M059J (cell line): ENCODE measurements around the gene PGLYRP1. TPM values are rescaled to one million over a fixed set of nuclear protein-coding genes. Genes with fewer than 3 reads are reported as not detected.

Experiments used
- DNase-seq: peaks from one replicate; pipeline ENCODE4 v3.0.0-alpha.2; 2012; ENCODE audit warnings: low read depth
- total RNA-seq: library from RNA; depleted of rRNA; stranded (reverse); fragments of >200 nt; shearing (Covaris generic); gene quantifications from 2 replicates; pipeline ENCODE4 v1.2.3, GENCODE V29; 2014

The PGLYRP1 gene
- total RNA-seq, 1 experiment from 2014 or later = not detected

DNA sequence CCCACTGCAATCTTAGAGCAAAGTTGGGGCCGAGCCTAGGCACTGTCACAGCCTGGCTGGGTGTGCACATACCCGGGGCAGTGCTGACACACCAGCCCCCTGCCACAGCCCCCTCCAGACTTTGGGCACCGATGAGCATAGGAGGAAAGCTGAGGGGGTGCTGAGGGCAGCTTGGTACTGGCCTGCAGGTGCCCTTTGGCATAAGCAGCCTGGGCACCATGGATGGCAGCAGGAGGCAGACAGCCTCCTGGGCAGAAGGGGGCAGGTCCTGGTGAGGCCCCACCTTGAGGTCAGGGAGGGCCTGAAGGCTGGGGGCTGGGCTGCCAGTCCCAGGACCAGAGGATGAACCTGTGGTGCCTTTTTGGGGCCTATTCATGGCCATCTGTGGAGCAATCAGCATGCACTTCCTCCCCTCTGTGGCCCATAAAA, 9.8 kb upstream of the PGLYRP1 start:
- DNase-seq = no peak

DNA sequence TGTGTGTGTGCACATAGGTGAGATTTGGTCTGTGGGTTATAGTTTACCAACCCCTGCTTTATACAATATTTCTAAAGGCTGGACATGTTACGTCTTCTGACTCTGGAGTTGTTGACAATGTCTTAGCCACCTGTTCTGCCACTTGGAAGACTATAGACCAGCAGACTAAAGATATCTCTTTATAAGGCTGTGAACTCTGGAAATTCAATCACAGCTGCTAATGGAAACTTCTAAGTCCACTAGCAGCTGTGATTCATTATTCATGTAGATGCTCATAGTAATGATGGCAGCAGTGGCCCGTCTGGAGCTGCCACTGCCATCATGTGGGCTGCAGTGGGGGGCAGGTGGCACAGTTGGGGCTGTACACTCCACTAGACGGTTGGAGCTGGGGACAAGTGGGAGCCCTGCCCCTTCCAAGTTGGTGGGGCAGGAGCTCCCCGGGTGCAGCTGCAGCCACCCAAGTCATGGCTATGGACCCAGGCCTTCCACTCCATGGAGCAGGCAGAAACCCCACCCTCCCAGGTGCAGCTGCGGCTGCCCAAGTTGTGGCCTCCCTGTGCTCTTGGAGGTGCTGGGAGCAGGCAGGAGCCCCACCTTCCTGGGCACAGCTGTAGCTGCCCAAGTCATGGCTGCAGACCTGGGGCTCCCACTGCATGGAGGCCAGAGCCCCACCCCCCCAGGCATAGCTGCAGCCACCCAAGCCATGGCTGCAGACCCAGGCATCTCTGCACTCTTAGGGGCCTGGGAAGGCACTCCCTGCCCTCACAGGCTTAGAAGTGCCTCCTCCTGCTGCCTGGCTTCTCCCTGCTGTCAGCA, 9.1 kb upstream of the PGLYRP1 start:
- DNase-seq = no peak

DNA sequence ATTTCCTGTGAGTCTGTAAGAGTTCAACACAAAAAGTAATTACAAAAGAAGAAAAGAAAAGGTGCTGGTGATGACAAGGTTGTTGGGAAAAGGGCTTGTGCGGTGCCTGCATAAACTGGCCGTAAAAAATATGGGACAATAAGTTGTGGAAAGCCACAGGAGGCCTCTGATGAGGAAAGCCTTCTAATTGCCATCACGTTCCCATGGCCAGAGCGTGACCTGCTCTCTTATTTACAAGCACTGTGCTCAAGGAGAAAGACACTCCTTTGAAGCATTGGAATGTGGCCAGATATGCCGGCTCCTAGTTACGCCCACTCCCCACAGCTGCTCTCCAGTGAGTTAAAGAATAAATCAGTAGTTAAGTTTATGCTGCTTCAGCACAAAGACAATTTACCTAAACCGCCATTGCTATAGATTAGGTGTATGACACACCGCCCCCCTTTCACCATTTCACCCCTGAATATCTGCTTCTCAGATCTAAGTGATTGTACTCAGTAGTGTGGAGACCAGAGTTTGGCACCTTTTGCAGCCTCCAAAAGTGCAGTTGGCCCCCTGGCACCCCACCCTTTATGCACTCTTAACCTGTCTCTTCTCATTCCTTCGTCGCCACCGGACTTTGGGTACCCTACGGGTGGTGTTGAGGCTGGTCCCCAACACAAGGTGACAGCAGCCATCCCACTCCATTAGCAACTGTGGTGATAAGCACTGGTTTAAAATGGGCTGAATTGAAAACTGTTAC, 8.1 kb upstream of the PGLYRP1 start:
- no peak for DNase-seq

DNA sequence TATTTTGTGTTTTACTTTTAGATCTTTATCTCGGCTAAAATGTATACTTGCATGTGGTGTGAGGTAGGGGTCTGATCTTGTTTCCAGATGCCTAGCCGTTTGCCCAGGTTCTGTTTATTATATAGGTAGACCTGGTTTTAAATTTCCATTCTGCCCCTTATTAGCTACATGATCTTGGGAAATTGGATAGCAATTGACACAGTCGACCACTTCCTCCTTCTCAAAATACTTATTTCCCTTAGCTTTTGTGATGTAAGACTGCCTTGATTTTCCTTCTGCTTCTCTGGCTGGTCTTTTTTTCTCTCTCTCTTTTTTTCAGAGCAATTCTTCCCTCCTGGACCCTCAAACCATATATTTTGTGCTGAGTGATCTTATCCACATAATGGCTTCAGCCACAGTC, 3.0 kb upstream of the PGLYRP1 start:
- no peak for DNase-seq

DNA sequence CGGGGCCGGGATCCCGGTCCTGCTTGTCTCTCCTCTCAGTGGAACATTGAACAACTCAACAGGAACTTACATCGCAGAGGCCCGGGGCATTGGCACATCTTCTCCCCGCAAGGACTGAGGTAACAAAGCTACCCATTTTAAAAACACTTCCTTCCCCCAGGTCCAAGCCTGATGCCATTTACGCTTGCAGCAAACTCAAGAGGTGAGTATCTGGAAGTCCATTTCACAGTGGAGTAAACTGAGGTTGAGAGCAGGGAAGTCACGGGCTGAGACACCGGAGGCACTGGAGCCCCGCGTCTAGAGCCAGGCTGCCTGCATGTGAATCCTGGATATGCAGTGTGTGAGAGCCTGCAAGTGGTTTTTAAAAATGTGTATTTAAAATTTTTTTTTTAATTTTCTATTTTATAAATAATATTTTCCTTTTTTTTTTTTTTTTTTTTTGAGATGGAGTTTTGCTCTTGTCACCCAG, 492 bp upstream of the PGLYRP1 start:
- no peak for DNase-seq

DNA sequence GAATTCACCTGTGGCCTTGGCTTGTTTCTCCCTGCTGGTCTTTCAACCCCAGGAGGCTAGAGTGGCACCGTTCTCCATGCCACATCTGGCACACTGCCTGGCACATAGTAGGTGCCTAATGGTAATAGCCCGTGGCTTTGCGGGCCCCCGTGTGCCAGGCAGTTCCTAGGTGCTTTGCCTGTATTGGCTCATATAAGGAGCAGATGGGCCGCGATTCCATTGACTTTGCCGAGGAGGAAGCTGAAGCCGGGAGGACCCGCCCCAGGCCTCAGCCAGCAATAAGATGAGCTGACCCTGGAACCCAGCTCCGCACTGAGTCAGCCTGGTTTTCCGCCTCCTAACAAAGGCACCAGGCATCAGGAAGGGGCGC, 807 bp downstream of the PGLYRP1 start:
- no peak for DNase-seq

DNA sequence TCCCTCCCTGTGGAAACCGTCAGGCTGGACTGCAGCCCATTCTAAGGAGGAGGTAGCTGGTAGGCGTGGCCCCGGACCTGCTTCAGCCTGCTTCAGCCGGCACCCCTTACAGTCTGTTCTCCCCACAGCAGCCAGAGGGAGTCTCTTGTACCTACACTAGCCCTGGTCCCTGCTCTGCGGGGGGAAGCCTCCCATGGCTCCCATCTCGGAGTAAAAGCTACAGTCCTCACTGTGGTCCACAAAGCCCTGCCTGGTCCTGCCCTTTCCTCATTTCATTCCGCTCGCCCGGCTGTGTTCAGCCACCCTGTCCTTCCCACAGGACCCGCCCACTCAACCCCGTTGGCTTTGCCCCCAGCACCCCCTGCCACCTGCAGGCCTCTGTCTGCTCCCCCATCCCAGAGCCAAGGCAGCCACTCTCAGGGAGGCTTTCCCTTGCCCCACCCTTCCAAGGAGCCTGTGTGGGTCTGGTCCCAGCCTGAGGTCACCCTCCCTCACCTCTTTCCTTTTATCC, 1.3 kb downstream of the PGLYRP1 start:
- DNase-seq = no peak

DNA sequence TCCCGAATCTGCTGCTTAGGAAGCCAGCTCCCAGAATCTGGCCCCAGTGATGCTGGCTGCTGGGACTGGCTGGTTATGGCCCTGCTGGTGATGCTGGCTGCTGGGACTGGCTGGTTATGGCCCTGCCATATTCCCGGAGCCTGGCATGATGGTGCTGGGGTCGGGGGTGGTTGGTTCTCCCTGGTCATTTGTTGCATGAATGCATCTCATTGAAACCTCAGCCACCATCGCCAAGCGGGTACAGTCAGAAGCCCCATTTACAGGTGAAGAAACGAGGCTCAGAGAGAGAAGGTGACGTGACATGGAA, 2.1 kb downstream of the PGLYRP1 start:
- DNase-seq = no peak

DNA sequence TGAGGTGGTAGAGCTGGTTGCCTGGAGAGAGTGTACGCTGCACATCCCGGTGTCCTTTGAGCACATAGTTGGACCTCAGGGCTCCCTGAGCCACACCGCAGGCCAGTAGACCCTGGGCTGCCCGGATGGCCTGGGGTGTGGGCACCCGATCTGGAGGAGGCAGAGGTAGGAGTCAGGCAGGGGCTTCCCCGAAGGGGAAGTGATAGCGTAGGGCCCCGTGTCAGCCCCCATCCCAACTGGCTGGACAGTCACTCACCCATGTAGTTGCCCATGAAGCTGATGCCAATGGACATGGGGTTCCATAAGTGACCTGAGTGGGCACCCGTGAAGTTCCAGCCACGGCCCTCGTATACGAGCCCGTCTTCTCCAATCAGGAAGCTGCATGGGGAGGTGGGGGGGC, 3.6 kb downstream of the PGLYRP1 start:
- DNase-seq = no peak

DNA sequence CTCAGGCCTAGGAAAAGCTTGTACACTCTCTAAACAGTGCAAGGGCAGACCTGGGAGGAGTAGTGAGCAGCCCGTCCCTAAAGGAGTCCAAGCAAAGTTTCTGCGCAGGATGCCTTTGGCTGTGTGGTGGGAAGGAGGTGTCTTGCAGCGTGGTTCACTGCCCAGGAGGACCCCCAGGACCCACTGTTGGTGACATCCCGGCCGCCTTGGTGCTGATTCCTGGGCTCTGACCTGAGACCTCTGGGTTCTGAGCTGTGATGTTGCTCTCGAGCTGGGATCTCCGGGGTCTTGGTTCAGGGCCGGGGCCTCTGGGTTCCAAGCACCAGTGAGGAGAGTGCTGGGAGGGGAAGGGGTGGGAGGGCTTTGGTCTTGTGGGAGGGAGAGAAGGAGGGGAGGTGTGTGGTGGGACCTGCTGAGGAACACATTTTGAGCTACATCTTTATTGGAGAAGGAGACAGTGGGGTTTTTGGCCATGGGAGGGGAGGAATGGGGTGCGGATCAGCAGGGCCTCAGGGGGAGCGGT, 4.1 kb downstream of the PGLYRP1 start:
- no peak for DNase-seq

DNA sequence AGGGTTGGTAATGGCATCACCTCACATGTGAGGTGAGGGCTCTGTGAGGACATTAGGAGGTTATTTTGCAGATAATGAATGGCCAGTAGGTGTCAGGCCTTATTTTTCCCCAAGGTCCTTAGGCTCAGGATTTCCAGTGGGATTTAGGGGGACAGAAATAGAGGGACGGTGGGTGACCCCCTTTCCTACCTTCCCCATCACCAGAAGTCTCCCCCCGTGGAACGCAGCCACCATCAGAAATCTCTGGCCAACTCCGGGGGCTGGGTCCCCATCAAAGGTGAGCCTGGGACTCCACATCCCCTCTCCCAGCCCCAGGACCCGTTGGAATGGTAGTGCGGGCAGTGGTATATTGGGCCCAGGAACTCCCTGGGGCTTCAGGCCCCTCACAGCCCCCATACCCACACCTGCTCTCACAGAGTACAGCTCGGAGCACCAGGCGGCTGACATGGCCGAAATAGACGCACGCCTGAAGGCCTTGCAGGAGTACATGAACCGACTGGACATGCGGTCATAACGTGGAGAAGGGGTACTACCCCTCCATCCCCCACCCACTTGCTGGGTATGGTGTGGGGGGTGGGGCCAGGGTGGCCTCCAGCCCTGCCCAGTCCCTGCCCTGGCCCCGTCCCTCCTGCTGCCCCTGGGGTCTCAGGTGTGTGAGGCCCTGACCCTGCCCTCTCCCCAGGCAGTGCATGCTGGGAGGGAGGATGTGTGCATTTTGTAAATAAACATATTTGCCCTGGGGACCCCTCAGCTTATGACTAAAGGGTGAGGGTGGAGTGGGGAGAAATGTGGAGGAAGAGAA, 4.8 kb downstream of the PGLYRP1 start:
- DNase-seq = no peak

DNA sequence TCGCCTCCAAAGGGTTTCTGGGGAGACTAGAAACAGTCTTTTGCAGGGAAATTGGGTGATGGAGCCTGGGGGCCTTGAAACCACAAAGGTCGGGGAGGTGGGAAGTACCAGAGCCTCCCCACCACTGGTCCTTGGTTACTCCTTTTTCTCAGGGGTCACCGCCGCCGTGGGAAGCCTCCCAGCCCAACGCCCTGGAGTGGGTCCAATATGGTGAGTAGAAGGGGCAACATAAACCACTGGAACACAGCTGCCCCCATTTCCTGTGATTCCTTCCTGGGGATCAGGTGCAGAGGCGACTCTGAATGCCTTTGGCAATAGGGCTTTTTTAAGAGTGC, 5.8 kb downstream of the PGLYRP1 start:
- no peak for DNase-seq

DNA sequence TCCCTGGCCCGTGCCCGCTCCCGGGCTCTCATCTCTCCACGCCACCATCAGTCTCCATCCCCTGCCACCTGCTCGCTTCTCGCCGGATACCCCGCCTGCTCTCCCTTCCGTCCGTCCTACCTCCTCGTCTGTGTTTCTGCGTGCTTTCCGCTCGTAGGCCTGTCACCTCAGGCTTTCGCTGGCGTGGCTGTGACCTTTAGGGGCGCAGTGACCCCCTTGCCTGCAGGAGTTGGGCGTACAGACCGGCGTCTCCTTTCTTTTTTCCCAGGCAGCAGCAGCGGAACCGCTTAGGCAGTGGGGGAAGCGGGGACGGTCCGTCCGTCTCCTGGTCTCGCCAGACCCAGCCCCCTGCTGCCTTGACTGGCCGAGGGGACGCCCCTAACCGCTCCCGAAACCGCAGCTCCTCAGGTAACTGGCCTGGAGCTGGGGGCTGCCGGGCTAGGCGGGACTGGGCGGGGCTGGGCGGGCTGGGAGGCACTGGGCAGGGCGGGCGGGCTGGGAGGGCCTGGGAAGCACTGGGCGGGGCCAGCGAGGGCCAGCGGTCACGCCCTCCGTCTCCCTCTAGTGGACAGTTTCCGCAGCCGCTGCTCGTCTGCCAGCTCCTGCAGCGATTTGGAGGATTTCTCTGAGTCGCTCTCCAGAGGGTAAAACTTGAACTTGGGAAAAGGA, 6.3 kb downstream of the PGLYRP1 start:
- peak; percentile 75 for DNase-seq

DNA sequence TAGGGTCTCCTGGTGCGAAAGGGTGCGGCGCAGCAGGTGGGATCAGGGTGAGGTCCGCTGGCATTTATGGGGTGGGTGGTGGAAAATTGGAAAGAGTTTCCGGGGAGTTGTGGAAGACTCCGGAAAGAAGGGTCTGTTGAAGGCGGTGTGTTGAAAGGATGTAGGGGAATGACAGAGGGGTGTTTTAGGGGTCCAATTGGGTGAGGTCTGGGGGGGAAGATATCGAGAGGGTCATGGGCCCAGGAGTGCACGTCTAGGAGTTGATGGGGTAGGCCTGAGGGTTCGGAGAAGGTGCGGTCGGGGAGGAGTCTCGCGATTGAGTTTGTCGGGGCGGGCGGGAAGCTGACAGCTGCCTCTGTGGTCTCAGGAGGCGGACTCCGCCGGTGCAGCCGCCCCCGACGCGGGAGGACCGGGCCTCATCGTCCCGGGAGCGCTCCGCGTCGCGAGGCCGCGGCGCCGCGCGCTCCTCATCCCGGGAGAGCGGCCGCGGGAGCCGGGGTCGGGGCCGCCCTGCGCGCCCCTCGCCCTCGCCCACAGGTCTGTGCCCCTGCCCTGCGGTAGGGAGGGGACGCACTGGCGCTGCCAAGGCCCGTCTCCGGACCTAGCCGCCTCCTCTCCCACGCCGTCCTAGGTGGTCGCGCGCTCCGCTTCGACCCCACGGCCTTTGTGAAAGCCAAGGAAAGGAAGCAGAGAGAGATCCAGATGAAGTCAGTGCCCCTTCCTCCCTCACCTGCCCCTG, 7.0 kb downstream of the PGLYRP1 start:
- DNase-seq = no peak

DNA sequence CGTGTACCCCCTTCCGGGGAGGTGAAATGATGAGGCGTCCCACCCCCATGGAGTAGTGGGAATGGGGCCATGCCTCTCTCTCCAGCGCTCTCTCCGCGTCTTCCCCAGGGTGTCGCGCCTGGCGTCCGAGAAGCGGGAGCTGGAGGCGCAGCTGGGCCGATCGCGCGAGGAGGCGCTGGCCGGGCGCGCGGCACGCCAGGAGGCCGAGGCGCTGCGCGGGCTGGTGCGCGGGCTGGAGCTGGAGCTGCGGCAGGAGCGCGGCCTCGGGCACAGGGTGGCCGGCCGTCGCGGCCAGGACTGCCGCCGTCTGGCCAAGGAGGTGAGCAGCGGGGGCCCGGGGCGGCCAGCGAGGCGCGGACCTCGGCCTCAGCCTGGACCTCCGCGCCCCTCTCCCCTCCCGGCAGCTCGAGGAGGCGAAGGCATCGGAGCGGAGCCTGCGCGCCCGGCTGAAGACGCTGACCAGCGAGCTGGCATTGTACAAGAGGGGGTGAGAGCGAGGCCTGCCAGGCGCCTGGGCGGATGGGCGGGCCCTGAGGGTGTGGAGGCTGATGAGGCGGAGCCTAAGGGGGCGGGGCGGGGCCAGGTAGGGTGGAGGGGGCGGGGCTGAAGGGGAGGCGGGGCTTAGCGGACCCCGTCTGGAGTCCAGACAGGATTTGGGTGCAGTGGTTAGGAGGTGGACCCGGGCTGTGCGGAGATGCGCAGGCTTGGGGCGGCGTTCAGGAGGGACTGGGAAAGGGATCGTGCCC, 7.7 kb downstream of the PGLYRP1 start:
- peak; percentile 64 for DNase-seq

DNA sequence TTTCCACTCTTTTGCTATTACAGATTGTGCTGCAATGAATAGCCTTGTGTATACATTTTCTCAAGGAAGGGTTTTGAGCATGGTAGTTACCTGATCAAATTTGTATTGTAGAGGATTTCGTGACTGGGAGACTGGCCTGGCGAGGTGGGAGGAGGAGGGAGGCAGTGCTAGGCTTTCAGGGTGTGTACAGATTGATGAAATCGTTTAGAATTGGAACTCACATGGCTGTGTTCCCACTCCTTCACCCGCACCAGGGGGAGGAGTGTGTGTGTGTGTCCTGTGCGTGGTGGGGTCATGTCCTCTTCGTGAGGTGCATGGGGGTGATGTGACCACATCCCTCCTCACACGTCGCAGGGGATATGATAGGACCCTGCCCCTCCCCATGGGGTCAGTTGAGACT, 8.3 kb downstream of the PGLYRP1 start:
- DNase-seq = no peak

DNA sequence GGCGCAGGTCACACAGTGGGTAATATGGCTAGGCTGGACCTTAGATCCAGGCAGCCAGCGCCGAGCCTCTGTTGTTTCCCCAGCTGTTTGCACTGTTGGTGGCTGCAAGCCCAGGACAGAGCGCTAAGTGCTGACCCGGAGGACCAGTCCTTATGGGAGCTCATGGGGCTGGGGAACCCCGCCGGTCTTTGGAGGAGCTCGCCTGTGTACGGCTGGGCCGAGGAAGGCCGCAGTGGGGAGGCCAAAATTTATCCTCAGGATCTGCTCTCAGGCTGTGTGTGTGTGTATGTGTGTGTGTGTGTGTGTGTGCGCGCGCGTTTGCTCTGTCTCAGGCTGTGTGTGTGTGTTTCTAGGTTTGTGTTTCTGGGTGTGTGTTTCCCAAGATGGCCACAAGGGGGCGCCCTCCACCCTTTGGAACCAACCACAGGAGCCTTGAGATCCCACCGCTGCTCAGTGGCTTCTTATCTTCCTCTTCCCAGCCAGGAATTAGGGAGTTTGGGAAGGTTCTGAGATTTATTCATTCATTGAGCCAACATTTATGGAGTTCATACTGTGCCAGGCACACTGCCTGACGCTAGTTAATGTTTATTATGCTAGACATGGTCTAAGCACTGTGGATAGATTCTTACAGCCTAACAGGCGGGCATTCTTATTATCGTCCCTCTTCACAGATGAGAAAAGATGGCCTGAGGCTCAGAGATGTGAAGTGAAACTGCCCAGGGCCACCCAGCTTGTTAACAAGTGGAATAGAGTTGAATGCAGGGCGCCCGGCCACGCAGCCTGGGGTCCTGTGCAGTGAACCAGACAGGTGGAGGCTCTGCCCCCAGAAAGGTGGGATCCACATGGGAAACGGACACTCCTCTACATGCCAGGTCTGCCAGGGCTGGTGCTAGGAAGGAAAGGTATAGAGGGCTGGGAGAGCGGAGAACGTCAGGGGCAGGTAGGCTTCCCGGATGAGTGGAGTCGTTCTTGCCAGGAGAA, 13.0 kb downstream of the PGLYRP1 start:
- DNase-seq = peak; percentile 58

DNA sequence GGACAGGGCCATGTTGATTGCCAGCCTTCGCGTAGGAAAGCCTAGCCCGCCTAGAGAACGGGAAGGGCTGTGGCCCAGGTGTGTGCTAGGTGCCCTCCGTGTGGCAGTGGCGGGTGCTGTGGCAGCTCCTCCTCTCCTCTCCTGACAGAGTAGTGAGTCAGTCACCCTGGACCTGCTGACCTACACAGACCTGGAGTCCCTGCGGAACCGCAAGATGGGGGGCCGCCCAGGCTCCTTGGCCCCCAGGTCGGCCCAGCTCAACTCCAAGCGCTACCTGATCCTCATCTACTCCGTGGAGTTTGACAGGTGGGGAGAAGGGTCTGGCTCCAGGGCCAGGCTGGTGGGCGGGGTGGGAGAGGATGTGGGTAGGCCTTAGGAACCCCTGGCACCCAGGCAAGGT, 16.4 kb downstream of the PGLYRP1 start:
- no peak for DNase-seq

DNA sequence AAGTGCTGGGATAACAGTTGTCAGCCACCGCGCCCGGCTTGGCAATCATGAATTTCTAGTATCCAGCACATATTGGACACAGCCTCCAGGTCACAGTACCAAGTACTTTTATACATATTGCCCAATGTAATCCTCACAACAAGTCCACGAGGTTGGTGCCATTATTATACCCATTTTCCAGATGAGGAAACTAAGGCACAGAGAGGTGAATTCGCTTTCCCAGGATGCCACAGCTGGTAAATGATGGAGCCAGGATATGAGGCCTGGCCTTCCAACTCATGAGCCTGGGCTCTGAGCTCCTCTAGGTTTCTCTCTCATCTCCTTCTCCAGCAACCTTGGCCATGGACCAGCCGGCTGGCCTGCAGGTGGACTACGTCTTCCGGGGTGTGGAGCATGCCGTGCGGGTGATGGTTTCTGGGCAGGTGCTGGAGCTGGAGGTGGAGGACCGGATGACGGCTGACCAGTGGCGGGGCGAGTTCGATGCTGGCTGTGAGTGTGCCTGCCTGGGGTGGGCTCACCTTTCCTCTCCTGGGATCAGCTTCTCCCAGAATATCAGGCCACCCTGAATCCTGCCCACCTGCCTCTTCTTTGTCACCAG, 20.1 kb downstream of the PGLYRP1 start:
- DNase-seq = no peak
